ENCODE measurements around the gene ENDOV.
"Not testable (repeated sequence)": the region's sequence is repeated elsewhere in the genome, so short reads cannot be mapped to it uniquely, and the experiment has no call there.

DNA sequence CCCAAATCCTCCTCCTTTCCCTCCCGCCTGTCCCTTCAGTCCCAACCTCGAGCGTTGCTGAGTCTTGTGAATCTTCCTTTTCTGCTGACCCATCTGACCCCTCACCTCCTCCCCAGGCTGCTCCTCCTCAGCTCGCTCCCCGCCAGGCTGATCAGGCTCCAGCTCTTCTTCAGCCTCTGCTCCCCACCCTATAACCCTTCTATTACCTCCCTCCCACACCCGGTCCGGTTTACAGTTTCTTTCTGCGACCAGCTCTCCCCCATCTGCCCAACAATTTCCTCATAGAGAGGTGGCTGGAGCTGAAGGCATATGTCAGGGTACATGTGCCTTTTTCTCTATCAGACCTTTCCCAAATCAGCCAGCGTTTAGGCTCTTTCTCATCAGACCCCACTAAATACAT lies 13.9 kb upstream of the ENDOV start:
- not testable (repeated sequence) for TF ChIP-seq CTCF (conservative IDR thresholded peaks at IDR 0.05; ENCODE audit: low read length); EZH2phosphoT487 (IDR thresholded peaks at IDR 0.05; ENCODE audit: borderline replicate concordance)

Measured in Loucy (cell line).